ENCODE data around the gene DAAM1.

DAAM1 gene

GRCh38 chr14:59318908-59319307 is 130.4 kb downstream of the DAAM1 start:
- no peak for DNase-seq

- peak in 1 of 2 experiments; percentile 8 for DNase-seq
These were observed 131.9 kb downstream of the DAAM1 start for GRCh38 chr14:59320361-59320760.

- no peak for DNase-seq
These were observed 132.5 kb downstream of the DAAM1 start for GRCh38 chr14:59320763-59321625.

- no peak for DNase-seq
These were observed 133.1 kb downstream of the DAAM1 start for GRCh38 chr14:59321626-59321949.

- DNase-seq: no peak
These were observed 137.4 kb downstream of the DAAM1 start for GRCh38 chr14:59325906-59326305.

GRCh38 chr14:59328454-59328853 is 140.0 kb downstream of the DAAM1 start:
- no peak for DNase-seq

GRCh38 chr14:59330455-59330854 is 142.0 kb downstream of the DAAM1 start:
- no peak for DNase-seq

GRCh38 chr14:59331217-59331616 is 142.8 kb downstream of the DAAM1 start:
- DNase-seq: no peak

GRCh38 chr14:59332727-59333126 is 144.3 kb downstream of the DAAM1 start:
- DNase-seq: no peak

- no peak for DNase-seq
These were observed 144.8 kb downstream of the DAAM1 start for GRCh38 chr14:59333235-59333634.

GRCh38 chr14:59333668-59334067 is 145.2 kb downstream of the DAAM1 start:
- no peak for DNase-seq

GRCh38 chr14:59334253-59334652 is 145.8 kb downstream of the DAAM1 start:
- no peak for DNase-seq

GRCh38 chr14:59336098-59336497 is 147.6 kb downstream of the DAAM1 start:
- DNase-seq: no peak

GRCh38 chr14:59336706-59337105 is 148.2 kb downstream of the DAAM1 start:
- DNase-seq: no peak

- no peak for DNase-seq
These were observed 148.7 kb downstream of the DAAM1 start for GRCh38 chr14:59337141-59337611.

- DNase-seq: no peak
These were observed 150.3 kb downstream of the DAAM1 start for GRCh38 chr14:59338761-59339160.

- DNase-seq: no peak
These were observed 151.3 kb downstream of the DAAM1 start for GRCh38 chr14:59339524-59340330.

GRCh38 chr14:59341858-59342477 is 153.5 kb downstream of the DAAM1 start:
- DNase-seq: no peak

GRCh38 chr14:59342516-59343484 is 154.3 kb downstream of the DAAM1 start:
- DNase-seq: no peak

GRCh38 chr14:59343585-59343984 is 155.1 kb downstream of the DAAM1 start:
- no peak for DNase-seq

GRCh38 chr14:59344016-59344415 is 155.5 kb downstream of the DAAM1 start:
- DNase-seq: no peak
